CD14-positive monocyte (primary cell): ENCODE results near the gene SYPL1. TPM values are rescaled to one million over a fixed set of nuclear protein-coding genes. Genes with fewer than 3 reads are reported as not detected.

Experiments used
- DNase-seq, 3 donors: peaks; one replicate each; pipeline ENCODE4 v3.0.0-alpha.2; 2011 to 2022
- H2AFZ ChIP-seq: 2 replicates; pipeline ENCODE4 v1.6.0; 2012; ENCODE audit warnings: mild to moderate bottlenecking, low read depth, low read length, inconsistent platforms; ENCODE audit not compliant: insufficient read depth, poor library complexity, severe bottlenecking
- H3K27ac ChIP-seq, 2 donors: 1 replicate in 1 of 2; 2 replicates in 1 of 2; pipeline ENCODE4 v1.5.1; 2012 to 2013; ENCODE audit warnings: low read length in 2 of 2, control low read depth in 1 of 2, inconsistent platforms in 1 of 2, low read depth in 1 of 2, mild to moderate bottlenecking in 1 of 2
- H3K27me3 ChIP-seq, 2 donors: one replicate each; pipeline versions ENCODE4 v1.6.0 to v1.6.1; 2011 to 2013; ENCODE audit warnings: low read length in 2 of 2; ENCODE audit not compliant: control insufficient read depth in 2 of 2, insufficient read depth in 2 of 2
- H3K36me3 ChIP-seq, 2 donors: replicated peaks in 1 of 2; 1 replicate in 1 of 2; 2 replicates in 1 of 2; pipeline versions ENCODE4 v1.5.1 to v1.6.1; 2012 to 2013; ENCODE audit warnings: low read length in 2 of 2, control low read depth in 1 of 2, inconsistent platforms in 1 of 2, mild to moderate bottlenecking in 1 of 2; ENCODE audit not compliant: insufficient read depth in 2 of 2, control insufficient read depth in 1 of 2
- H3K4me1 ChIP-seq, 2 donors: 1 replicate in 1 of 2; 2 replicates in 1 of 2; pipeline versions ENCODE4 v1.5.1 to v1.6.1; 2012 to 2013; ENCODE audit warnings: low read length in 2 of 2, control low read depth in 1 of 2, inconsistent platforms in 1 of 2, mild to moderate bottlenecking in 1 of 2, moderate library complexity in 1 of 2; ENCODE audit not compliant: insufficient read depth in 2 of 2, control insufficient read depth in 1 of 2
- H3K4me2 ChIP-seq: replicated peaks from 2 replicates; pipeline ENCODE3; 2012; ENCODE audit warnings: low read length, moderate library complexity, mild to moderate bottlenecking; ENCODE audit not compliant: poor library complexity, severe bottlenecking; ENCODE audit errors: extremely low read depth
- H3K4me3 ChIP-seq, 3 experiments: fragments of 200-600 bp in 1 of 3; sonication (generic) in 1 of 3; replicated peaks in 1 of 3; 1 replicate in 2 of 3; 2 replicates in 1 of 3; pipeline ENCODE4 v1.5.1; 2011 to 2013; ENCODE audit warnings: low read length in 3 of 3, mild to moderate bottlenecking in 3 of 3, control low read depth in 2 of 3, low read depth in 2 of 3, inconsistent platforms in 1 of 3, moderate library complexity in 1 of 3
- H3K79me2 ChIP-seq: 2 replicates; pipeline ENCODE4 v1.6.0; 2012; ENCODE audit warnings: mild to moderate bottlenecking, control low read depth, inconsistent platforms, low read length, moderate library complexity; ENCODE audit not compliant: insufficient read depth
- H3K9ac ChIP-seq: 2 replicates; pipeline ENCODE4 v1.6.0; 2017; ENCODE audit warnings: low read length, mild to moderate bottlenecking; ENCODE audit not compliant: insufficient read depth, poor library complexity, severe bottlenecking
- H3K9me3 ChIP-seq, 2 donors: replicated peaks in 1 of 2; 1 replicate in 1 of 2; 2 replicates in 1 of 2; pipeline versions ENCODE4 v1.5.1 to v1.6.1; 2012 to 2013; ENCODE audit warnings: low read length in 2 of 2, control low read depth in 1 of 2; ENCODE audit not compliant: control insufficient read depth in 1 of 2, insufficient read depth in 1 of 2
- H4K20me1 ChIP-seq: 2 replicates; pipeline ENCODE4 v1.6.0; 2012; ENCODE audit warnings: mild to moderate bottlenecking, low read length, control low read depth, moderate library complexity; ENCODE audit not compliant: insufficient read depth
- H3K27ac Mint-ChIP-seq, 7 donors: one replicate each; pipeline ENCODE4 v1.8.0; 2020; ENCODE audit warnings: mild to moderate bottlenecking in 7 of 7, mixed read lengths in 7 of 7, moderate library complexity in 6 of 7, inconsistent platforms in 2 of 7
- H3K27me3 Mint-ChIP-seq, 3 donors: one replicate each; pipeline ENCODE4 v1.8.0; 2021 to 2022; ENCODE audit warnings: low read depth in 3 of 3, mild to moderate bottlenecking in 3 of 3, mixed read lengths in 3 of 3, moderate library complexity in 3 of 3, inconsistent platforms in 1 of 3
- H3K36me3 Mint-ChIP-seq, 2 donors: one replicate each; pipeline ENCODE4 v1.8.0; 2020; ENCODE audit warnings: mixed read lengths in 2 of 2, inconsistent platforms in 1 of 2, mild to moderate bottlenecking in 1 of 2
- H3K4me1 Mint-ChIP-seq: one replicate; pipeline ENCODE4 v1.8.0; 2020; ENCODE audit warnings: mild to moderate bottlenecking, mixed read lengths
- H3K4me3 Mint-ChIP-seq, 2 donors: one replicate each; pipeline ENCODE4 v1.8.0; 2020; ENCODE audit warnings: mild to moderate bottlenecking in 2 of 2, mixed read lengths in 2 of 2, moderate library complexity in 1 of 2
- H3K9me3 Mint-ChIP-seq, 7 donors: one replicate each; pipeline ENCODE4 v1.8.0; 2020 to 2022; ENCODE audit warnings: mixed read lengths in 7 of 7, mild to moderate bottlenecking in 6 of 7, moderate library complexity in 6 of 7, inconsistent platforms in 2 of 7
- WGBS: methylation state at CpG from one replicate; pipeline ENCODE4 v1.1.5; 2013; ENCODE audit warnings: missing lambda C conversion rate; ENCODE audit not compliant: insufficient coverage; 5-methylcytosine and 5-hydroxymethylcytosine counted together
- intact Hi-C, 2 donors: fragments of 100-400 bp; cut with micrococcal nuclease; formaldehyde crosslinking; loops; one replicate each; pipeline versions ENCODE4 v1.15.0 to v1.15.1; 2023
- polyA plus RNA-seq, 3 donors: library from polyadenylated mRNA; depleted of rRNA in 1 of 3; unstranded in 2 of 3; stranded (reverse) in 1 of 3; fragments of 300-500 nt in 2 of 3; fragments of >200 nt in 1 of 3; fragmentation: Illumina TruSeq in 2 of 3; gene quantifications; 1 replicate in 2 of 3; 2 replicates in 1 of 3; pipeline ENCODE4 v1.2.3, GENCODE V29; 2012 to 2021
- TF ChIP-seq, protein P1 (sequence below): fragments of 200-600 bp; IDR thresholded peaks from one replicate; pipeline ENCODE4 v1.8.0; 2022; ENCODE audit warnings: antibody characterized with exemption, mild to moderate bottlenecking

Gene SYPL1
- polyA plus RNA-seq, 3 donors = 22.3 to 82.1 (median 64.7) TPM

DNA sequence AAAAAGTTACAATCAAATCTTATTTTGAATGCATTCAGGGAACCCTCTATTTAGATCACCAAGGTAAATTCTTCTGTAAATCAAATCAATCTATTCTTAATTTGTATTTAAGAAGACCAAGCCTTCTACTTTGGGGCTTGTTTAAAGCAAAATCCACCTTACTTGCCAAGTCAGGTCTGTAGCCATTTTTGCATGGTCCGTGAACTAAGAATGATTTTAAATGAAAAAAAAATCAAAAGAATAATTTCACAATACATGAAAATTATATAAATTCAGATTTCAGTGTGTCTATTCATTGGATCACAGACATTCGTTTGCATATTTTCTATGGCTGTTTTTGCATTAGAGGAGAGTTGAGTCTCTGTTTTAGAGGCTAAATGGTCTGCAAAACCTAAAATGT is 59.4 kb downstream of the SYPL1 start:
- Mint-ChIP-seq H3K36me3 (no peaks in the 10 kb centered on the region), H3K27me3 (peaks cover 22 to 51% (median 49%) of the 10 kb centered on the region in 3 donors), H3K4me1 (peaks cover 10% of the 10 kb centered on the region), H3K4me3 (no peak overlapping the region), H3K9me3 (no peaks in the 10 kb centered on the region), H3K27ac (no peak overlapping the region)
- Histone ChIP-seq H3K4me2 (no peak overlapping the region), H3K79me2 (no peaks in the 10 kb centered on the region), H3K4me1 (no peaks in the 10 kb centered on the region), H3K9me3 (no peaks in the 10 kb centered on the region), H3K36me3 (no peaks in the 10 kb centered on the region), H3K4me3 (no peak overlapping the region), H3K9ac (no peak overlapping the region), H4K20me1 (no peaks in the 10 kb centered on the region), H3K27ac (no peak overlapping the region), H2AFZ (no peak overlapping the region), H3K27me3 (peaks cover 2 to 39% of the 10 kb centered on the region in 2 donors)
- intact Hi-C loops = no loop called here
- WGBS = no CpG with 5 or more reads among the region's 2 CpGs
- TF ChIP-seq, protein P1, sequence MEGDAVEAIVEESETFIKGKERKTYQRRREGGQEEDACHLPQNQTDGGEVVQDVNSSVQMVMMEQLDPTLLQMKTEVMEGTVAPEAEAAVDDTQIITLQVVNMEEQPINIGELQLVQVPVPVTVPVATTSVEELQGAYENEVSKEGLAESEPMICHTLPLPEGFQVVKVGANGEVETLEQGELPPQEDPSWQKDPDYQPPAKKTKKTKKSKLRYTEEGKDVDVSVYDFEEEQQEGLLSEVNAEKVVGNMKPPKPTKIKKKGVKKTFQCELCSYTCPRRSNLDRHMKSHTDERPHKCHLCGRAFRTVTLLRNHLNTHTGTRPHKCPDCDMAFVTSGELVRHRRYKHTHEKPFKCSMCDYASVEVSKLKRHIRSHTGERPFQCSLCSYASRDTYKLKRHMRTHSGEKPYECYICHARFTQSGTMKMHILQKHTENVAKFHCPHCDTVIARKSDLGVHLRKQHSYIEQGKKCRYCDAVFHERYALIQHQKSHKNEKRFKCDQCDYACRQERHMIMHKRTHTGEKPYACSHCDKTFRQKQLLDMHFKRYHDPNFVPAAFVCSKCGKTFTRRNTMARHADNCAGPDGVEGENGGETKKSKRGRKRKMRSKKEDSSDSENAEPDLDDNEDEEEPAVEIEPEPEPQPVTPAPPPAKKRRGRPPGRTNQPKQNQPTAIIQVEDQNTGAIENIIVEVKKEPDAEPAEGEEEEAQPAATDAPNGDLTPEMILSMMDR = no peak
- DNase-seq = no peak

GRCh38 chr7:106050746-106051117 is 61.4 kb downstream of the SYPL1 start:
- Histone ChIP-seq H2AFZ (no peak overlapping the region), H3K4me3 (no peak overlapping the region), H3K27ac (no peak overlapping the region), H3K27me3 (peaks cover 2 to 47% of the 10 kb centered on the region in 2 donors), H3K4me2 (no peak overlapping the region), H3K9ac (no peak overlapping the region), H4K20me1 (no peaks in the 10 kb centered on the region), H3K36me3 (no peaks in the 10 kb centered on the region), H3K9me3 (no peaks in the 10 kb centered on the region), H3K79me2 (no peaks in the 10 kb centered on the region), H3K4me1 (no peaks in the 10 kb centered on the region)
- DNase-seq = no peak
- intact Hi-C loops = no loop called here
- H3K9me3 Mint-ChIP-seq = no peaks in the 10 kb centered on the region
- peaks cover 23 to 56% (median 47%) of the 10 kb centered on the region in 3 donors for H3K27me3 Mint-ChIP-seq
- 96% methylated on average over 4 of the region's 5 CpGs for WGBS
- no peaks in the 10 kb centered on the region for H3K36me3 Mint-ChIP-seq
- TF ChIP-seq, protein P1 = no peak
- H3K4me3 Mint-ChIP-seq = no peak overlapping the region
- H3K27ac Mint-ChIP-seq = no peak overlapping the region
- peaks cover 5% of the 10 kb centered on the region for H3K4me1 Mint-ChIP-seq
